GM18526 (cell line): ENCODE data around the gene BIN1.

ENCODE experiments used
- POLR2A ChIP-seq: IDR thresholded peaks from 3 replicates; pipeline ENCODE4 v1.6.1; 2011; ENCODE audit not compliant: insufficient read length; ENCODE audit errors: extremely low read depth

Gene BIN1

GRCh38 chr2:127054996-127055785, 51.8 kb downstream of the BIN1 start:
- no peak for TF ChIP-seq POLR2A

GRCh38 chr2:127054604-127054930, 52.4 kb downstream of the BIN1 start:
- TF ChIP-seq POLR2A, result no peak

- TF ChIP-seq POLR2A, result no peak
Observed at GRCh38 chr2:127053731-127054603, 53.0 kb downstream of the BIN1 start.

GRCh38 chr2:127052771-127053691, 53.9 kb downstream of the BIN1 start:
- no peak for TF ChIP-seq POLR2A

GRCh38 chr2:127052057-127052770, 54.7 kb downstream of the BIN1 start:
- no peak for TF ChIP-seq POLR2A

- TF ChIP-seq POLR2A, result no peak
Observed at GRCh38 chr2:127051116-127052056, 55.6 kb downstream of the BIN1 start.

- TF ChIP-seq POLR2A, result no peak
Observed at GRCh38 chr2:127050803-127051115, 56.2 kb downstream of the BIN1 start.

GRCh38 chr2:127049927-127050802, 56.8 kb downstream of the BIN1 start:
- no peak for TF ChIP-seq POLR2A

- TF ChIP-seq POLR2A, result no peak
Observed at GRCh38 chr2:127048969-127049897, 57.7 kb downstream of the BIN1 start.

- no peak for TF ChIP-seq POLR2A
Observed at GRCh38 chr2:127048618-127048935, 58.4 kb downstream of the BIN1 start.

- no peak for TF ChIP-seq POLR2A
Observed at GRCh38 chr2:127047716-127048617, 59.0 kb downstream of the BIN1 start.
